GM23248 (cell line): ENCODE results near the gene TBC1D14. TPM values are rescaled to one million over a fixed set of nuclear protein-coding genes. Genes with fewer than 3 reads are reported as not detected.

Experiments
- DNase-seq: peaks from one replicate; pipeline ENCODE4 v3.0.0-alpha.2; 2015
- H2AFZ ChIP-seq: fragments of 200-600 bp; sonication (generic); 2 replicates; pipeline ENCODE4 v1.6.1; 2016; ENCODE audit warnings: antibody characterized with exemption
- H3F3A ChIP-seq: fragments of 200-600 bp; sonication (generic); 2 replicates; pipeline ENCODE4 v1.6.1; 2016; ENCODE audit warnings: mild to moderate bottlenecking, antibody characterized with exemption, mixed run types; ENCODE audit not compliant: insufficient read depth
- H3K27ac ChIP-seq: fragments of 200-600 bp; sonication (generic); 2 replicates; pipeline ENCODE4 v1.5.1; 2016; ENCODE audit warnings: mild to moderate bottlenecking
- H3K27me3 ChIP-seq: fragments of 200-600 bp; sonication (generic); replicated peaks from 2 replicates; pipeline ENCODE4 v1.6.1; 2016; ENCODE audit warnings: mild to moderate bottlenecking; ENCODE audit not compliant: insufficient read depth
- H3K36me3 ChIP-seq: fragments of 200-600 bp; sonication (generic); 2 replicates; pipeline ENCODE4 v1.6.1; 2016; ENCODE audit warnings: low read depth, mild to moderate bottlenecking
- H3K4me1 ChIP-seq: fragments of 200-600 bp; sonication (generic); 2 replicates; pipeline ENCODE4 v1.6.1; 2016; ENCODE audit warnings: mild to moderate bottlenecking; ENCODE audit not compliant: insufficient read depth
- H3K4me2 ChIP-seq: fragments of 200-600 bp; sonication (generic); one replicate; pipeline ENCODE4 v1.6.1; 2016; ENCODE audit warnings: mild to moderate bottlenecking; ENCODE audit not compliant: unreplicated experiment
- H3K4me3 ChIP-seq: fragments of 200-600 bp; sonication (generic); 2 replicates; pipeline ENCODE4 v1.5.1; 2016; ENCODE audit warnings: mild to moderate bottlenecking
- H3K79me2 ChIP-seq: fragments of 200-600 bp; sonication (generic); 2 replicates; pipeline ENCODE4 v1.6.1; 2016; ENCODE audit warnings: mild to moderate bottlenecking; ENCODE audit not compliant: insufficient read depth
- H3K9ac ChIP-seq: fragments of 200-600 bp; sonication (generic); 2 replicates; pipeline ENCODE4 v1.6.1; 2016; ENCODE audit warnings: mild to moderate bottlenecking
- H3K9me2 ChIP-seq: fragments of 200-600 bp; sonication (generic); 2 replicates; pipeline ENCODE4 v1.6.1; 2016; ENCODE audit warnings: mixed run types, mild to moderate bottlenecking, moderate library complexity; ENCODE audit not compliant: insufficient read depth
- H3K9me3 ChIP-seq: fragments of 200-600 bp; sonication (generic); one replicate; pipeline ENCODE4 v1.6.1; 2017; ENCODE audit warnings: low read depth
- H4K20me1 ChIP-seq: fragments of 200-600 bp; sonication (generic); 2 replicates; pipeline ENCODE4 v1.6.0; 2016; ENCODE audit not compliant: insufficient read depth
- EZH2 ChIP-seq: fragments of 200-600 bp; sonication (generic); IDR thresholded peaks from 2 replicates; pipeline ENCODE4 v1.6.1; 2018; ENCODE audit warnings: antibody characterized with exemption, mild to moderate bottlenecking; ENCODE audit not compliant: insufficient read depth, poor library complexity, severe bottlenecking
- EZH2phosphoT487 ChIP-seq: fragments of 200-600 bp; sonication (generic); IDR thresholded peaks from 2 replicates; pipeline ENCODE4 v1.6.1; 2018; ENCODE audit warnings: antibody characterized with exemption, moderate library complexity, mild to moderate bottlenecking, low read depth; ENCODE audit not compliant: insufficient read depth
- WGBS, 2 experiments: methylation state at CpG; one replicate each; pipeline ENCODE4 v1.1.6; 2015 to 2017; ENCODE audit warnings: low lambda C conversion rate in 2 of 2, low coverage in 1 of 2; ENCODE audit errors: missing lambda C conversion rate in 2 of 2; 5-methylcytosine and 5-hydroxymethylcytosine counted together
- in situ Hi-C: fragments of 300-500 bp; cut with MboI; formaldehyde crosslinking; loops from 2 replicates; pipeline ENCODE4 v1.15.0; 2020
- polyA plus RNA-seq: library from polyadenylated mRNA; unstranded; fragments of >200 nt; fragmentation: Nextera tagmentation; extraction: Ambion mirVana; gene quantifications from 2 replicates; pipeline ENCODE4 v1.2.1, GENCODE V29; 2016
- total RNA-seq: library from RNA; depleted of rRNA; stranded (reverse); fragments of >200 nt; shearing (Covaris generic); gene quantifications from 2 replicates; pipeline ENCODE4 v1.2.3, GENCODE V29; 2014

The TBC1D14 gene
- total and polyA plus RNA-seq, 2 experiments from 2014 or later, result 20.4 to 39.1 TPM

DNA sequence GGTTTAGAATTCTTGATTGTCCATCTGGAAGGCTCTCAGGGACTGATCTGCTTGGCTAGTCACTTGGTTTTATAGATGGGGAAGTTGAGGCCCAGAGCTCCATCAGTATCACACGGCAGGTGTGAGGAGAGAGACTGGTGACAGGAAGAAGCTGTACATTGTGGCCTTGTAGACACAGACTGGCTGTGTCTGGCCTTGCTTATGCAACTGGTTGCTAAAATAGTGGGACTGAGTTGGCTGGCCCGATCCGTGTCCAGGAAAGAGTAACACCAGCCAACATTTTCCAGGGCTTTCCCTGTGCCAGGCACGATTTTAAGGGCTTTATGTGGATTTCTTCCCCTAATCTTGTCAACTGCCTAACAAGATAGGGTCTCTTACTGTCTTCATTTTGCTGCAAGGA lies 2.8 kb downstream of the TBC1D14 start:
- no peaks in the 10 kb centered on the region for H4K20me1 ChIP-seq
- H3K9me2 ChIP-seq, result no peaks in the 10 kb centered on the region
- 64 to 74% methylated on average over 4 of the region's 4 CpGs for WGBS, 2 experiments
- no peak overlapping the region for H3K9ac ChIP-seq
- no peaks in the 10 kb centered on the region for H3F3A ChIP-seq
- no peak overlapping the region for H3K4me2 ChIP-seq
- no peak overlapping the region for H2AFZ ChIP-seq
- in situ Hi-C loops, result no loop called here
- no peak overlapping the region for H3K4me3 ChIP-seq
- no peak overlapping the region for H3K27ac ChIP-seq
- no peaks in the 10 kb centered on the region for H3K9me3 ChIP-seq
- H3K4me1 ChIP-seq, result 0 out of 2 replicates have a peak, but pooled peaks cover 9% of the 10 kb centered on the region
- no peaks in the 10 kb centered on the region for H3K36me3 ChIP-seq
- peaks cover 42% of the 10 kb centered on the region; the same call in 1 of the 2 replicates for H3K79me2 ChIP-seq
- DNase-seq, result no peak
- H3K27me3 ChIP-seq, result no peaks in the 10 kb centered on the region
- TF ChIP-seq EZH2, result no peak
- TF ChIP-seq EZH2phosphoT487, result no peak

DNA sequence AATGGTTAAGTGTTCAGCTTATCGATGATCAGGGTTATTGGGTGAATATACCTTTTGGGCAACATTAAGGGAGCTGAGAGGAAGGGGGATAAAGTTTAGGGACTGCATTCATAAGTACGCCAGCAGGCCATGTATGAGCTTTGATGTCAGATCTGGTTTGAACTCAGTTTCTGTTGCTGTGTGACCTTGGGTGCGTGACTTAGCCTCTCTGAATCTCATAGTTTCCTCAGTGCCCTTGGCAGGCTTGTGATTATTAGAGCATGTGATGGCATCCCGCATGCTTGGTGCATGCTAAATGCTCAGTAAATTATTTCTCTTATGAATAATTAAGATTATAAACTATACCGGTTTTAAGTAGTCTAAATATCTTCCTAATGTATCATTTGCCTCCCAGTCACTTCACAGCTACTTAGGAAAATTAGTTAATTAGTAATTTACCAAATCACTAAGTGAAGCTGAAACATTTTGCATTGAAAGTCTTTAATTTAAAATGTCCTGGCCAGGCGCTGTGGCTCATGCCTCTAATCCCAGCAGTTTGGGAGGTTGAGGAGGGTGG lies 3.8 kb downstream of the TBC1D14 start:
- 0 out of 2 replicates have a peak, but pooled peaks cover 8% of the 10 kb centered on the region for H3K4me1 ChIP-seq
- no peaks in the 10 kb centered on the region for H4K20me1 ChIP-seq
- no peak overlapping the region for H2AFZ ChIP-seq
- H3K4me2 ChIP-seq, result no peak overlapping the region
- WGBS, 2 experiments, result 90% methylated on average over 6 of the region's 6 CpGs
- no peak overlapping the region for H3K4me3 ChIP-seq
- no peaks in the 10 kb centered on the region for H3K9me3 ChIP-seq
- TF ChIP-seq EZH2phosphoT487 (no peak), EZH2 (no peak)
- no peaks in the 10 kb centered on the region for H3K27me3 ChIP-seq
- no peak for DNase-seq
- H3K27ac ChIP-seq, result no peak overlapping the region
- no peaks in the 10 kb centered on the region for H3F3A ChIP-seq
- peaks cover 42% of the 10 kb centered on the region; the same call in 1 of the 2 replicates for H3K79me2 ChIP-seq
- H3K9me2 ChIP-seq, result no peaks in the 10 kb centered on the region
- in situ Hi-C loops, result no loop called here
- H3K36me3 ChIP-seq, result no peaks in the 10 kb centered on the region
- no peak overlapping the region for H3K9ac ChIP-seq

DNA sequence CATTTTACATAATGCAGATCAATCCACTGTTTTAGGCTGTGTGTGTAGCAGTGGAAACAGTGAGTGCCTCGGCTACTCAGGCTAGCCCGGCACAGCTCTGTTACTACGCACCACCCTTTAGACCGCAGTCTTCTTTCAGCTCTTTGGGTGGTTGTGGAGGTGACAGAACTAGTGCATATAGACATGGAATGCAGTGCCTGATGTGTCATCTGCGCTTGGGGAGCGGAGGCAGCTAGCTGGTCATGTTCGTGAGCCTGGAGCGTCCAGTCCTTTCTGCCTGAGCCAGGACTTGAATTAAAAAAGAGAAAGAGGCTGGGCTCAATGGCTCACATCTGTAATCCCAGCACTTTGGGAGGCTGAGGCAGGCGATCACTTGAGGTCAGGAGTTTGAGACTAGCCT lies 4.8 kb downstream of the TBC1D14 start:
- Histone ChIP-seq H4K20me1 (no peaks in the 10 kb centered on the region), H3K27ac (no peak overlapping the region), H3K9me3 (no peaks in the 10 kb centered on the region), H3K27me3 (no peaks in the 10 kb centered on the region), H3K9me2 (no peaks in the 10 kb centered on the region), H3K9ac (no peak overlapping the region), H3F3A (no peaks in the 10 kb centered on the region), H3K4me2 (no peak overlapping the region), H3K4me3 (no peak overlapping the region), H3K79me2 (peaks cover 42% of the 10 kb centered on the region; the same call in 1 of the 2 replicates), H2AFZ (no peak overlapping the region), H3K36me3 (no peaks in the 10 kb centered on the region), H3K4me1 (0 out of 2 replicates have a peak, but pooled peaks cover 4% of the 10 kb centered on the region)
- TF ChIP-seq EZH2 (no peak), EZH2phosphoT487 (no peak)
- no peak for DNase-seq
- WGBS, 2 experiments, result 83 to 85% methylated on average over 9 of the region's 9 CpGs
- in situ Hi-C loops, result no loop called here

GRCh38 chr4:6915041-6916005 lies 5.7 kb downstream of the TBC1D14 start:
- 0 out of 2 replicates have a peak, but pooled peaks cover 3% of the 10 kb centered on the region for H3K4me1 ChIP-seq
- in situ Hi-C loops, result no loop called here
- H3K27ac ChIP-seq, result no peak overlapping the region
- H3K4me2 ChIP-seq, result no peak overlapping the region
- H3K9me2 ChIP-seq, result no peaks in the 10 kb centered on the region
- whole genome bisulfite sequencing, 2 experiments, result 84 to 86% methylated on average over 18 of the region's 18 CpGs
- H4K20me1 ChIP-seq, result no peaks in the 10 kb centered on the region
- no peak for DNase-seq
- no peaks in the 10 kb centered on the region for H3K9me3 ChIP-seq
- H3K36me3 ChIP-seq, result no peaks in the 10 kb centered on the region
- H2AFZ ChIP-seq, result no peak overlapping the region
- no peak for TF ChIP-seq EZH2phosphoT487
- TF ChIP-seq EZH2, result no peak
- H3K79me2 ChIP-seq, result peaks cover 40% of the 10 kb centered on the region; the same call in 1 of the 2 replicates
- no peaks in the 10 kb centered on the region for H3F3A ChIP-seq
- H3K9ac ChIP-seq, result no peak overlapping the region
- H3K4me3 ChIP-seq, result no peak overlapping the region
- H3K27me3 ChIP-seq, result no peaks in the 10 kb centered on the region
